Kidney (tissue), 14 donors: Measurements from ENCODE around the gene MMP14. TPM values are rescaled to one million over a fixed set of nuclear protein-coding genes. Genes with fewer than 3 reads are reported as not detected.

ENCODE experiments used
- DNase-seq, 5 donors: peaks; one replicate each; pipeline ENCODE4 v3.0.0-alpha.2; 2013 to 2020
- FAIRE-seq: peaks from 2 replicates; lab custom pipeline; 2012; peaks lifted over from hg19 to GRCh38; lab: Jason Lieb, UNC
- H3K27ac ChIP-seq, 2 donors: one replicate each; pipeline ENCODE4 v1.7.0; 2013; ENCODE audit warnings: low read depth in 2 of 2, low read length in 2 of 2, inconsistent platforms in 1 of 2
- H3K27me3 ChIP-seq: one replicate; pipeline ENCODE4 v1.7.1; 2013; ENCODE audit warnings: low read length, inconsistent platforms; ENCODE audit not compliant: control insufficient read depth, insufficient read depth
- H3K36me3 ChIP-seq, 3 donors: one replicate each; pipeline versions ENCODE4 v1.7.0 to v1.7.1; 2013; ENCODE audit warnings: low read length in 3 of 3, control low read depth in 1 of 3, inconsistent platforms in 1 of 3; ENCODE audit not compliant: insufficient read depth in 3 of 3, control insufficient read depth in 2 of 3
- H3K4me1 ChIP-seq, 3 donors: one replicate each; pipeline versions ENCODE4 v1.7.0 to v1.7.1; 2013; ENCODE audit warnings: low read length in 3 of 3, inconsistent platforms in 1 of 3, low read depth in 1 of 3; ENCODE audit not compliant: control insufficient read depth in 2 of 3, insufficient read depth in 2 of 3
- H3K4me3 ChIP-seq, 3 donors: one replicate each; pipeline versions ENCODE4 v1.7.0 to v1.8.1; 2013; ENCODE audit warnings: low read length in 3 of 3, control low read depth in 1 of 3, inconsistent platforms in 1 of 3
- H3K9ac ChIP-seq, 3 donors: one replicate each; pipeline versions ENCODE4 v1.7.0 to v1.7.1; 2013; ENCODE audit warnings: low read length in 3 of 3, control low read depth in 1 of 3, inconsistent platforms in 1 of 3
- H3K9me3 ChIP-seq, 3 donors: one replicate each; pipeline versions ENCODE4 v1.7.0 to v1.7.1; 2013; ENCODE audit warnings: low read length in 3 of 3, control low read depth in 1 of 3, inconsistent platforms in 1 of 3; ENCODE audit not compliant: control insufficient read depth in 2 of 3, insufficient read depth in 1 of 3
- CTCF ChIP-seq: IDR thresholded peaks from 3 replicates; pipeline ENCODE4 v1.5.1; 2012; ENCODE audit warnings: mild to moderate bottlenecking, moderate library complexity, borderline replicate concordance; ENCODE audit not compliant: insufficient read depth; ENCODE audit errors: extremely low read depth
- intact Hi-C: fragments of 100-400 bp; cut with DNase I; formaldehyde crosslinking; loops from one replicate; pipeline ENCODE4 v1.11.1; 2022
- polyA plus RNA-seq: library from polyadenylated mRNA; stranded (reverse); fragments of 350-450 nt; fragmentation: Illumina TruSeq; extraction: RNeasy Lipid Tissue Mini Kit (QIAGEN cat#74804); gene quantifications from one replicate; pipeline ENCODE4 v1.2.3, GENCODE V29; 2014; ENCODE audit warnings: low read depth, low replicate concordance; ENCODE audit not compliant: insufficient read depth
- total RNA-seq: library from RNA; stranded (reverse); fragmentation: NEBNext Ultra II Directional; extraction: Animal tissue kit (Norgen Biotek cat#: 25700); gene quantifications from one replicate; pipeline ENCODE4 v1.2.1, GENCODE V29; 2021
- donor health status: control.
- donor health status: control.
- donor health status: control.
- donor health status: control.
- donor health status: control.
- donor health status: DM: yes; HTN: yes; CAD: no.
- donor health status: Normal renal cell carcinoma (clear cell type).

MMP14 gene
- total and polyA plus RNA-seq, 2 donors from 2014 or later, result 30.1 to 108 TPM

GRCh38 chr14:22865424-22866405 is 29.3 kb downstream of the MMP14 start:
- H3K4me1 ChIP-seq, result peaks cover 0 to 3% (median 2%) of the 10 kb centered on the region in 3 donors
- H3K27me3 ChIP-seq, result no peaks in the 10 kb centered on the region
- H3K4me3 ChIP-seq, result no peak overlapping the region
- no peak overlapping the region for H3K9ac ChIP-seq
- intact Hi-C loops, result no loop called here
- no peak for TF ChIP-seq CTCF
- no peaks in the 10 kb centered on the region for H3K36me3 ChIP-seq
- peak in 1 of 5 donors; percentile 18 for DNase-seq
- H3K9me3 ChIP-seq, result no peaks in the 10 kb centered on the region
- H3K27ac ChIP-seq, result no peak overlapping the region
- FAIRE-seq, result no peak

GRCh38 chr14:22866874-22867273 is 30.5 kb downstream of the MMP14 start:
- FAIRE-seq, result no peak
- Histone ChIP-seq H3K9ac (no peak overlapping the region), H3K4me3 (no peak overlapping the region), H3K4me1 (peaks cover 0 to 6% (median 4%) of the 10 kb centered on the region in 3 donors), H3K9me3 (no peaks in the 10 kb centered on the region), H3K27me3 (no peaks in the 10 kb centered on the region), H3K27ac (no peak overlapping the region), H3K36me3 (no peaks in the 10 kb centered on the region)
- TF ChIP-seq CTCF, result no peak
- intact Hi-C loops, result no loop called here
- peak in 1 of 5 donors; percentile 29 for DNase-seq

GRCh38 chr14:22870811-22871223 is 34.4 kb downstream of the MMP14 start:
- intact Hi-C loops, result no loop called here
- Histone ChIP-seq H3K4me3 (peak overlapping the region; percentile 63 to 92 (median 75)), H3K9me3 (no peaks in the 10 kb centered on the region), H3K36me3 (peaks cover 0 to 29% (median 17%) of the 10 kb centered on the region in 3 donors), H3K27ac (peak overlapping the region; percentile 98 to 99), H3K4me1 (peaks cover 6 to 12% (median 6%) of the 10 kb centered on the region in 3 donors), H3K9ac (peak overlapping the region; percentile 39 to 89 (median 47)), H3K27me3 (no peaks in the 10 kb centered on the region)
- FAIRE-seq, result no peak
- TF ChIP-seq CTCF, result no peak
- no peak for DNase-seq
